Measurements from ENCODE around the gene CYYR1. TPM values are rescaled to one million over a fixed set of nuclear protein-coding genes. Genes with fewer than 3 reads are reported as not detected.

CYYR1 gene
- total and polyA plus RNA-seq, 2 donors (not counting 3 experiments of a cell fraction or from before 2014, with no cell fraction given) = 13.2 to 25.7 TPM

- DNase-seq (ENCODE audit: low read depth, low spot score) = no peak
- no peak for FAIRE-seq
- Histone ChIP-seq H3K27me3 (ENCODE audit: control insufficient read depth in 2 of 2, insufficient read depth in 2 of 2, low read length in 2 of 2) (no peaks in the 10 kb centered on the region), H3K4me1 (ENCODE audit: control insufficient read depth, extremely low read depth, insufficient read depth, low read length) (peaks cover 4% of the 10 kb centered on the region), H2AFZ (ENCODE audit: low read depth, low read length) (no peak overlapping the region), H3K4me3 (replicated peaks in 1 of 3; ENCODE audit: insufficient read depth in 1 of 3, low read depth in 1 of 3, low read length in 3 of 3) (no peak overlapping the region), H3K9ac (replicated peaks; ENCODE audit: extremely low read depth, insufficient read depth, low read length) (no peak overlapping the region), H3K79me2 (ENCODE audit: control insufficient read depth, insufficient read depth, low read length) (no peaks in the 10 kb centered on the region), H4K20me1 (replicated peaks; ENCODE audit: control insufficient read depth, extremely low read depth, insufficient read depth, low read length) (no peaks in the 10 kb centered on the region), H3K9me1 (replicated peaks; ENCODE audit: control insufficient read depth, extremely low read depth, insufficient read depth, low read length) (no peaks in the 10 kb centered on the region), H3K9me3 (replicated peaks; ENCODE audit: control insufficient read depth, insufficient read depth, low read length) (no peaks in the 10 kb centered on the region), H3K27ac (ENCODE audit: insufficient read depth, low read depth, low read length) (no peak overlapping the region), H3K36me3 (ENCODE audit: control insufficient read depth in 2 of 2, extremely low read depth in 1 of 2, insufficient read depth in 2 of 2, low read length in 2 of 2) (no peaks in the 10 kb centered on the region), H3K4me2 (ENCODE audit: insufficient read depth, low read length) (no peak overlapping the region)
- intact Hi-C loops (cut with micrococcal nuclease) (no loop called here), dilution Hi-C loops (cut with MboI; ENCODE audit: extremely low pct_ligation_motif_present, low sequenced_read_pairs) (no loop called here)
- TF ChIP-seq POLR2AphosphoS5 (IDR thresholded peaks at IDR 0.05; ENCODE audit: insufficient read depth, low read depth, low read length) (no peak), JUN (IDR thresholded peaks at IDR 0.05; ENCODE audit: borderline replicate concordance, insufficient read depth, insufficient read length, low read depth) (no peak), MYC (IDR thresholded peaks at IDR 0.05; ENCODE audit: low read depth, low read length) (no peak), GATA2 (IDR thresholded peaks at IDR 0.05; ENCODE audit: insufficient read depth, insufficient read length, low read depth, low read length) (no peak), POLR2A (IDR thresholded peaks at IDR 0.05; ENCODE audit: low read depth, low read length) (no peak), FOS (IDR thresholded peaks at IDR 0.05; ENCODE audit: borderline replicate concordance, insufficient read depth, low read length) (no peak), EZH2 (IDR thresholded peaks at IDR 0.05; ENCODE audit: borderline replicate concordance, low read depth, low read length, severe bottlenecking) (no peak)
- TF ChIP-seq, protein P1, sequence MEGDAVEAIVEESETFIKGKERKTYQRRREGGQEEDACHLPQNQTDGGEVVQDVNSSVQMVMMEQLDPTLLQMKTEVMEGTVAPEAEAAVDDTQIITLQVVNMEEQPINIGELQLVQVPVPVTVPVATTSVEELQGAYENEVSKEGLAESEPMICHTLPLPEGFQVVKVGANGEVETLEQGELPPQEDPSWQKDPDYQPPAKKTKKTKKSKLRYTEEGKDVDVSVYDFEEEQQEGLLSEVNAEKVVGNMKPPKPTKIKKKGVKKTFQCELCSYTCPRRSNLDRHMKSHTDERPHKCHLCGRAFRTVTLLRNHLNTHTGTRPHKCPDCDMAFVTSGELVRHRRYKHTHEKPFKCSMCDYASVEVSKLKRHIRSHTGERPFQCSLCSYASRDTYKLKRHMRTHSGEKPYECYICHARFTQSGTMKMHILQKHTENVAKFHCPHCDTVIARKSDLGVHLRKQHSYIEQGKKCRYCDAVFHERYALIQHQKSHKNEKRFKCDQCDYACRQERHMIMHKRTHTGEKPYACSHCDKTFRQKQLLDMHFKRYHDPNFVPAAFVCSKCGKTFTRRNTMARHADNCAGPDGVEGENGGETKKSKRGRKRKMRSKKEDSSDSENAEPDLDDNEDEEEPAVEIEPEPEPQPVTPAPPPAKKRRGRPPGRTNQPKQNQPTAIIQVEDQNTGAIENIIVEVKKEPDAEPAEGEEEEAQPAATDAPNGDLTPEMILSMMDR (IDR thresholded peaks at IDR 0.05; ENCODE audit: extremely low read depth in 1 of 2, insufficient read depth in 1 of 2, low read depth in 1 of 2, low read length in 2 of 2) = no peak
- TF ChIP-seq, protein P2, sequence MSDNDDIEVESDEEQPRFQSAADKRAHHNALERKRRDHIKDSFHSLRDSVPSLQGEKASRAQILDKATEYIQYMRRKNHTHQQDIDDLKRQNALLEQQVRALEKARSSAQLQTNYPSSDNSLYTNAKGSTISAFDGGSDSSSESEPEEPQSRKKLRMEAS (IDR thresholded peaks at IDR 0.05; ENCODE audit: insufficient read depth, insufficient read length) = no peak
- CTCF ChIA-PET = no interaction called here
- no TSS peak for BruUV-seq (replicated peaks)
- POLR2A ChIA-PET = no interaction called here
These were observed 151.4 kb downstream of the CYYR1 start for GRCh38 chr21:26421724-26422123.

Measured in endothelial cell of umbilical vein (primary cell).